Liver (tissue), 3 donors: ENCODE measurements around the gene PARP8.

Source experiments
- CTCF ChIP-seq: fragments of 150-350 bp; IDR thresholded peaks from 2 replicates; pipeline ENCODE4 v1.5.1; 2017; ENCODE audit warnings: improper control_type of control experiment, low read depth, low read length; ENCODE audit not compliant: missing input control
- EGR1 ChIP-seq, 2 donors: IDR thresholded peaks; 2 replicates each; pipeline ENCODE4 v1.6.1; 2016 to 2018; ENCODE audit warnings: antibody characterized with exemption in 2 of 2, low read depth in 2 of 2
- JUND ChIP-seq, 2 donors: IDR thresholded peaks; 2 replicates each; pipeline ENCODE4 v1.6.1; 2016; ENCODE audit warnings: antibody characterized with exemption in 2 of 2
- MAX ChIP-seq: IDR thresholded peaks from 2 replicates; pipeline ENCODE4 v1.6.1; 2016; ENCODE audit warnings: antibody characterized with exemption
- TAF1 ChIP-seq: conservative IDR thresholded peaks from 2 replicates; pipeline ENCODE4 v1.6.1; 2016; ENCODE audit warnings: antibody characterized with exemption, mild to moderate bottlenecking
- ZBTB33 ChIP-seq: IDR thresholded peaks from 2 replicates; pipeline ENCODE4 v1.6.1; 2016; ENCODE audit warnings: antibody characterized with exemption
- donor health status: healthy.
- donor health status: healthy.

GRCh38 chr5:50684721-50685120, 18.3 kb downstream of the PARP8 start:
- no peak for TF ChIP-seq CTCF
- TF ChIP-seq EGR1 (IDR thresholded peaks at IDR 0.05; ENCODE audit: low read depth in 2 of 2): no peak
- TF ChIP-seq JUND (IDR thresholded peaks at IDR 0.05): no peak
- no peak for TF ChIP-seq ZBTB33
- no peak for TF ChIP-seq TAF1
- no peak for TF ChIP-seq MAX
